DOHH2 (cell line): Measurements from ENCODE around the gene SEMA3D.

ENCODE experiments used
- EZH2phosphoT487 ChIP-seq: fragments of 200-600 bp; sonication (generic); IDR thresholded peaks from 2 replicates; pipeline ENCODE4 v1.6.1; 2017; ENCODE audit warnings: borderline replicate concordance, mild to moderate bottlenecking, antibody characterized with exemption, low read length, moderate library complexity, mixed read lengths
- TF ChIP-seq, protein P1 (sequence below): fragments of 200-600 bp; sonication (generic); IDR thresholded peaks from one replicate; pipeline ENCODE4 v1.5.1; 2014; ENCODE audit warnings: antibody characterized with exemption, mild to moderate bottlenecking, low read depth, low read length; ENCODE audit not compliant: poor library complexity, severe bottlenecking

- TF ChIP-seq, protein P1, sequence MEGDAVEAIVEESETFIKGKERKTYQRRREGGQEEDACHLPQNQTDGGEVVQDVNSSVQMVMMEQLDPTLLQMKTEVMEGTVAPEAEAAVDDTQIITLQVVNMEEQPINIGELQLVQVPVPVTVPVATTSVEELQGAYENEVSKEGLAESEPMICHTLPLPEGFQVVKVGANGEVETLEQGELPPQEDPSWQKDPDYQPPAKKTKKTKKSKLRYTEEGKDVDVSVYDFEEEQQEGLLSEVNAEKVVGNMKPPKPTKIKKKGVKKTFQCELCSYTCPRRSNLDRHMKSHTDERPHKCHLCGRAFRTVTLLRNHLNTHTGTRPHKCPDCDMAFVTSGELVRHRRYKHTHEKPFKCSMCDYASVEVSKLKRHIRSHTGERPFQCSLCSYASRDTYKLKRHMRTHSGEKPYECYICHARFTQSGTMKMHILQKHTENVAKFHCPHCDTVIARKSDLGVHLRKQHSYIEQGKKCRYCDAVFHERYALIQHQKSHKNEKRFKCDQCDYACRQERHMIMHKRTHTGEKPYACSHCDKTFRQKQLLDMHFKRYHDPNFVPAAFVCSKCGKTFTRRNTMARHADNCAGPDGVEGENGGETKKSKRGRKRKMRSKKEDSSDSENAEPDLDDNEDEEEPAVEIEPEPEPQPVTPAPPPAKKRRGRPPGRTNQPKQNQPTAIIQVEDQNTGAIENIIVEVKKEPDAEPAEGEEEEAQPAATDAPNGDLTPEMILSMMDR: peak; percentile 67
- no peak for TF ChIP-seq EZH2phosphoT487
Observed at GRCh38 chr7:85030893-85031292, 156.0 kb downstream of the SEMA3D start.
